OCI-LY1 (cell line): ENCODE results near the gene GNAO1.

Experiments used
- CTCF ChIP-seq: fragments of 200-600 bp; sonication (generic), shearing (Covaris generic); IDR thresholded peaks from 2 replicates; pipeline ENCODE4 v1.5.1; 2017; ENCODE audit warnings: mild to moderate bottlenecking, antibody characterized with exemption, low read length, moderate library complexity, mixed read lengths
- EZH2 ChIP-seq: fragments of 200-600 bp; sonication (generic), shearing (Covaris generic); IDR thresholded peaks from 2 replicates; pipeline ENCODE4 v1.8.0; 2017; ENCODE audit warnings: borderline replicate concordance, mixed run types, mild to moderate bottlenecking, antibody characterized with exemption, low read length, moderate library complexity, mixed read lengths

- peak; percentile 61 for TF ChIP-seq CTCF
- no peak for TF ChIP-seq EZH2
These were observed 120.1 kb downstream of the GNAO1 start for GRCh38 chr16:56311208-56312027.
